ENCODE measurements around the gene EAPP.
"Not testable (repeated sequence)": the region's sequence is repeated elsewhere in the genome, so short reads cannot be mapped to it uniquely, and the experiment has no call there.

Gene EAPP

GRCh38 chr14:34478261-34478660 lies 61.2 kb downstream of the EAPP start:
- DNase-seq = no peak

- not testable (repeated sequence) for DNase-seq
These were observed 63.5 kb downstream of the EAPP start for GRCh38 chr14:34476036-34476435.

- no peak for DNase-seq
These were observed 64.3 kb downstream of the EAPP start for GRCh38 chr14:34475163-34475562.

GRCh38 chr14:34474187-34474679 lies 65.3 kb downstream of the EAPP start:
- DNase-seq = no peak

GRCh38 chr14:34472706-34473279 lies 66.7 kb downstream of the EAPP start:
- no peak for DNase-seq

- DNase-seq = no peak
These were observed 69.2 kb downstream of the EAPP start for GRCh38 chr14:34470319-34470718.

- no peak for DNase-seq
These were observed 72.8 kb downstream of the EAPP start for GRCh38 chr14:34466691-34467090.

All from cerebellar nuclear complex (tissue), 1 donor.